Erythroblast (primary cell): Measurements from ENCODE around the gene SMIM44.

Source experiments
- GATA1 ChIP-seq: IDR thresholded peaks from 2 replicates; pipeline ENCODE4 v1.6.1; 2011; ENCODE audit warnings: low read depth, mild to moderate bottlenecking, control low read depth, low read length, moderate library complexity
- POLR2A ChIP-seq: IDR thresholded peaks from 2 replicates; pipeline ENCODE4 v1.6.1; 2011; ENCODE audit warnings: mild to moderate bottlenecking, low read length

DNA sequence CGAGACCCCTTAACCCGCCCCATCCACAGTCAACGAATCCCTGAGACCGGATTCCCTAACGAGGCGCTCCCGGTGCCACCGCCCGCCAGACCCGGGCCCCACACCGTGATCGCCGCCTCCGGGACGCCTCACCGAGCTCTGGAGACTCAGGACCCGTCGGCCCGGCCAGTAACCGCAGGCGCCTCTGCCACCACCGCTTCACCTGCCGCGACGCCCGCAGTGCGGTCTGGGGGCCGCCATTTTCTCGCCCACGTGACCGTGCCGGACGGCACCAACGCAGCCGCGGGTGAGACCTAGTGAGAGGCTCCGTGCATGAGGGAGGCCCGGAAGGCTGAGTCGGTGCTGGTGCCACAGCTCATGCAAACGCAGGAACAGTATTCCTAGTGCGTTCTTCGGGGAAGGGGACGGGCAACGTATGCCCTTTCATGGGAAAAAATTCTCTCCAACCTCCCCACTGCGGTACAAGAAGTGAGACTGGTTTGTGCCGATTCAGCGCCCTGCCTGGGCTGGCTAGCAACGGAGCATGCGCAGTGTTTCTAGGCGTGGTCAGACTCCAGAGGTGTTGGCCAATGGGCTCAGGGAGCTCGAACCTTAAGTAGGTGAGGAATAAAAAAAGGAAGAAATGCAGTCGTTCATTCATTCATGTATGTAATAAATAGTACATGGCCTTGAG, 17.3 kb upstream of the SMIM44 start, which contains the start of gene DOHH:
- peak; percentile 85 for TF ChIP-seq POLR2A
- TF ChIP-seq GATA1: no peak
